Measurements from ENCODE around the gene ATG4C.

DNA sequence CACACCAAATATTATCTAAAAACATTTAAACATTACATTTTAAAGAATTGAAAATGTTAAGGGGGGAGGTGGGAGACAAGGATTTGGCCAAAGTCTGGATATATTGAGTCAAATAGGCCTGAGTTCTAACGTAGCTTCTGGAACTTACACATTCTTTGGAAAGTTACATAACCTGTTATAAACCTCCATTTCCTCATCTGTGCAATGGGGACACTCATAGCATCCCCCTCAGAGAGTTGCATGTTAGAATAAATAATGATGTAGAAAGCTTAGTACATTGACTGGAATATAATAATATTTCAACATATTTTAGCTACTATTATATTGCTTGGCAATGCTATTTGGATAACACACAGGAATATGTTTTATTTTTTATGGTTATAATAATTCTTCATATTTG, 117.7 kb downstream of the ATG4C start:
- TF ChIP-seq POLR2A (IDR thresholded peaks at IDR 0.05) = no peak
- TF ChIP-seq, protein P1, sequence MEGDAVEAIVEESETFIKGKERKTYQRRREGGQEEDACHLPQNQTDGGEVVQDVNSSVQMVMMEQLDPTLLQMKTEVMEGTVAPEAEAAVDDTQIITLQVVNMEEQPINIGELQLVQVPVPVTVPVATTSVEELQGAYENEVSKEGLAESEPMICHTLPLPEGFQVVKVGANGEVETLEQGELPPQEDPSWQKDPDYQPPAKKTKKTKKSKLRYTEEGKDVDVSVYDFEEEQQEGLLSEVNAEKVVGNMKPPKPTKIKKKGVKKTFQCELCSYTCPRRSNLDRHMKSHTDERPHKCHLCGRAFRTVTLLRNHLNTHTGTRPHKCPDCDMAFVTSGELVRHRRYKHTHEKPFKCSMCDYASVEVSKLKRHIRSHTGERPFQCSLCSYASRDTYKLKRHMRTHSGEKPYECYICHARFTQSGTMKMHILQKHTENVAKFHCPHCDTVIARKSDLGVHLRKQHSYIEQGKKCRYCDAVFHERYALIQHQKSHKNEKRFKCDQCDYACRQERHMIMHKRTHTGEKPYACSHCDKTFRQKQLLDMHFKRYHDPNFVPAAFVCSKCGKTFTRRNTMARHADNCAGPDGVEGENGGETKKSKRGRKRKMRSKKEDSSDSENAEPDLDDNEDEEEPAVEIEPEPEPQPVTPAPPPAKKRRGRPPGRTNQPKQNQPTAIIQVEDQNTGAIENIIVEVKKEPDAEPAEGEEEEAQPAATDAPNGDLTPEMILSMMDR (IDR thresholded peaks at IDR 0.05) = no peak
